Psoas muscle (tissue), 8 donors: ENCODE measurements around the gene CRIP1. TPM values are rescaled to one million over a fixed set of nuclear protein-coding genes. Genes with fewer than 3 reads are reported as not detected.

Experiments used
- ATAC-seq, 4 donors: fragments of 200-7000 bp; cut with Tn5 transposase; one replicate each; pipeline ENCODE4 v1.9.1; 2020; ENCODE audit warnings: moderate library complexity in 3 of 4, mild to moderate bottlenecking in 2 of 4
- DNase-seq, 2 donors: peaks; one replicate each; pipeline ENCODE4 v3.0.0-alpha.2; 2020
- H3K27ac ChIP-seq: fragments of 200-600 bp; one replicate; pipeline ENCODE4 v1.8.0; 2022
- H3K27me3 ChIP-seq, 3 donors: fragments of 200-600 bp in 1 of 3; one replicate each; pipeline versions ENCODE4 v1.6.1 to v1.8.0; 2013 to 2022; ENCODE audit warnings: low read length in 2 of 3, mild to moderate bottlenecking in 2 of 3, moderate library complexity in 1 of 3; ENCODE audit not compliant: insufficient read depth in 3 of 3
- H3K36me3 ChIP-seq, 2 donors: fragments of 200-600 bp in 1 of 2; one replicate each; pipeline versions ENCODE4 v1.6.1 to v1.8.0; 2013 to 2022; ENCODE audit warnings: low read depth in 1 of 2, mild to moderate bottlenecking in 1 of 2, moderate library complexity in 1 of 2; ENCODE audit not compliant: insufficient read depth in 1 of 2
- H3K4me1 ChIP-seq: fragments of 200-600 bp; one replicate; pipeline ENCODE4 v1.8.0; 2022
- H3K4me3 ChIP-seq: fragments of 200-600 bp; one replicate; pipeline ENCODE4 v1.8.0; 2022; ENCODE audit warnings: mild to moderate bottlenecking
- H3K9me3 ChIP-seq: fragments of 200-600 bp; one replicate; pipeline ENCODE4 v1.8.0; 2022
- WGBS, 3 donors: extraction: QIAGEN DNeasy Blood & Tissue Kit; methylation state at CpG; one replicate each; pipeline versions ENCODE4 v1.1.6 to v1.1.7; 2013; 5-methylcytosine and 5-hydroxymethylcytosine counted together
- intact Hi-C, 2 donors: fragments of 100-400 bp; cut with DNase I; formaldehyde crosslinking; loops; one replicate each; pipeline versions ENCODE4 v1.11.0 to v1.14.2; 2022
- polyA plus RNA-seq, 3 donors: library from polyadenylated mRNA; stranded (reverse); fragments of 200-250 nt; gene quantifications; one replicate each; pipeline ENCODE4 v1.2.3, GENCODE V29; 2013
- total RNA-seq, 4 donors: library from RNA; stranded (reverse); fragmentation: NEBNext Ultra II Directional in 2 of 4; extraction: Animal tissue kit (Norgen Biotek cat#: 25700) in 2 of 4; gene quantifications; one replicate each; pipeline versions ENCODE4 v1.2.1 to v1.2.4, GENCODE V29; 2021 to 2023
- TF ChIP-seq, protein P1 (sequence below): fragments of 200-600 bp; IDR thresholded peaks from one replicate; pipeline ENCODE4 v1.8.0; 2022; ENCODE audit warnings: antibody characterized with exemption
- donor health status: healthy with polysubstance abuse.
- donor health status: DM: no; HTN: no; CAD: no; lungs with moderate emphysema.
- donor health status: Bipolar disorder and iron deficiency.
- donor health status: healthy.
- donor health status: DM: yes; HTN: yes; CAD: no.
- donor health status: DM: no; HTN: no; CAD: no.
- donor health status: DM: no; HTN: no; CAD: no.
- donor health status: DM: yes; HTN: yes; CAD: no.

The CRIP1 gene
- total and polyA plus RNA-seq, 7 donors, result 11.5 to 27.2 (median 17.5) TPM

DNA sequence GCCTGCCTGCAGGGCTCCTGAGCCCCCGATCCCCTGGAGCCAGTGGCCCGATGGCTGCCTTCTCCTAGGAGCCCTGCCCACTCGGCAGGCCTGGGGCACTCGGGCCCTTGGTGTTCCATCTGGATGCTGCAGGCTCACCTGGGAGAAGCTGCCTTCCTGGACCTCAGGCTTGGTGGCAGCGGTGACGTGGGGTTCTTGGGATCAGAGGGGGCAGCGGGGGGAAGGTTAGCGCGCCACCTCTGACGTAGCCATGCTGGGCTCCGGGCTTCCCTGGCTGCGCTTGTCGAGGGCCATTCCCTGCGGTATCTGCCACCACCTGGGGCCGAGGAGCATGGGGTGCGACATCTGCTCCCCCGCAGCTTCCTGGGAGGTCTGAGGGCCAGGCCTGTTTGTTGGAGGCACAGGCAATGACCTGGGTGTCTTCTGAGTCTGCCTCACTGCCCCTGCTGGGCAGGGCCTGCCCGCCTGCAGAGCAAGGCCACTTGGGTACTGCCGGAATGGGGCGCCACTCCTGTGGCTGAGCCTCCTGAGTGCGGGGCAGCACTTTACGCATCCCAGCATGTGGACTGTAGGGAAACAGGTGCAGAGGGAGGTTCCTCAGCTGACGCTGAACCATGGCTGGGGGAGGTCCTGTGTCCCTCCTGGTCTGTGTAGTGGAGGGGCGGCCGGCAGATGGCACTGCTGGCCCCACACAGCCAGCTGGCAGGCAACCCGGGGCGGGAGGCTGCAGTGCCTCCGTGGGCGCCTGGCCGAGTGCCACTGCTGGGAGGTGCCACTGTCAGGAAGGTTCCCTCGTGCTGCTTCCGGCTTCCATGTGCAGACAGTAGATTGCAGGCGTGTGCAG lies 46.8 kb upstream of the CRIP1 start:
- Histone ChIP-seq H3K9me3 (no peaks in the 10 kb centered on the region), H3K27me3 (no peaks in the 10 kb centered on the region), H3K36me3 (peaks cover 0 to 4% of the 10 kb centered on the region in 2 donors), H3K27ac (no peak overlapping the region), H3K4me3 (no peak overlapping the region), H3K4me1 (no peaks in the 10 kb centered on the region)
- DNase-seq (peak in 1 of 2 donors; percentile 57), ATAC-seq (peak; percentile 31 to 69 (median 53))
- TF ChIP-seq, protein P1, sequence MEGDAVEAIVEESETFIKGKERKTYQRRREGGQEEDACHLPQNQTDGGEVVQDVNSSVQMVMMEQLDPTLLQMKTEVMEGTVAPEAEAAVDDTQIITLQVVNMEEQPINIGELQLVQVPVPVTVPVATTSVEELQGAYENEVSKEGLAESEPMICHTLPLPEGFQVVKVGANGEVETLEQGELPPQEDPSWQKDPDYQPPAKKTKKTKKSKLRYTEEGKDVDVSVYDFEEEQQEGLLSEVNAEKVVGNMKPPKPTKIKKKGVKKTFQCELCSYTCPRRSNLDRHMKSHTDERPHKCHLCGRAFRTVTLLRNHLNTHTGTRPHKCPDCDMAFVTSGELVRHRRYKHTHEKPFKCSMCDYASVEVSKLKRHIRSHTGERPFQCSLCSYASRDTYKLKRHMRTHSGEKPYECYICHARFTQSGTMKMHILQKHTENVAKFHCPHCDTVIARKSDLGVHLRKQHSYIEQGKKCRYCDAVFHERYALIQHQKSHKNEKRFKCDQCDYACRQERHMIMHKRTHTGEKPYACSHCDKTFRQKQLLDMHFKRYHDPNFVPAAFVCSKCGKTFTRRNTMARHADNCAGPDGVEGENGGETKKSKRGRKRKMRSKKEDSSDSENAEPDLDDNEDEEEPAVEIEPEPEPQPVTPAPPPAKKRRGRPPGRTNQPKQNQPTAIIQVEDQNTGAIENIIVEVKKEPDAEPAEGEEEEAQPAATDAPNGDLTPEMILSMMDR, result peak; percentile 15
- WGBS, 3 donors, result 77 to 81% (median 80%) methylated on average over 30 to 33 of the region's 33 CpGs
- intact Hi-C loops, result loop anchor here in 1 of 2 donors (10.0 kb wide), 1 partner anchor 85 kb away; the partner anchor contains the start of gene TMEM121

DNA sequence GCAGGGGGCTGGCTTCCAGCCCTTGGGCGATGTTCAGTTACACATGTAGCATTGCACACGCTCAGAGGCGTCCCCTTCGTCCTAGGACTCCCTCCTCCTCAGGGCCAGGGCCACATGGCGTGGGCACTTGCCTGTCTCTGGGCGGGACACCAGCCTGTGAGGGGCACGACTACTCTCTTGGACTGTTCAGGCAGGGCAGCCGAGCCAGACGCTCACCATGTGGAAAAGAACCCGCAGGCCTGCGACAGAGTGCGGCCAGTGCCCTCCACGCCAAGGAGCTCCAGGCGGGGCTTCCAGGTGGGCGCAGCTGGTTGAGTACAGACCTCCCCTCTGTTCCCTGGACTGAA lies 46.2 kb upstream of the CRIP1 start:
- no peaks in the 10 kb centered on the region for H3K4me1 ChIP-seq
- H3K4me3 ChIP-seq, result no peak overlapping the region
- ATAC-seq (peak in 1 of 4 donors; percentile 13), DNase-seq (no peak)
- H3K36me3 ChIP-seq, result peaks cover 0 to 4% of the 10 kb centered on the region in 2 donors
- WGBS, 3 donors, result 85 to 92% (median 86%) methylated on average over 15 of the region's 15 CpGs
- H3K27ac ChIP-seq, result no peak overlapping the region
- TF ChIP-seq, protein P1, result no peak
- H3K9me3 ChIP-seq, result no peaks in the 10 kb centered on the region
- intact Hi-C loops, result loop anchor here in 1 of 2 donors (10.0 kb wide), 1 partner anchor 84 kb away; the partner anchor contains the start of gene TMEM121
- no peaks in the 10 kb centered on the region for H3K27me3 ChIP-seq

DNA sequence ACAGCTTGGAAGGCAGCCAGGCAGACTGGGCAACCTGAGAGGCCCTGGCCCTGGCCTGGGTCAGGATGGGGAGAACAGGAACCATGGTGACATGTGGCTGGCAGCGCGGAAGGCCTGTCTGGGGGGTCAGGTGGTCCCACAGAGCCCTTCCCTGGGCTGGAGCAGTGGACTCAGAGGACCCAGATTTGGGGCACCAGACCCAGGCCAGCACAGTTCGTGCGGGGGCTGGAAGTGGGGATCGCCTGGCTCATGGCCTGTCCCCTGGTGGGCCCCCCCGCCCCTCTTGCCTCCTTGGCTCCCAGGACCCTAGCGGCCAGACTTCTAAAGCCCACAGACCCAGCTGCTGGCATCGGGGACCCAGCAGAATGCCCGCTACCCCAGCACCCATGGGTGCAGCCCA lies 45.7 kb upstream of the CRIP1 start:
- ATAC-seq (no peak), DNase-seq (no peak)
- intact Hi-C loops, result loop anchor here in 1 of 2 donors (10.0 kb wide), 1 partner anchor 84 kb away; the partner anchor contains the start of gene TMEM121

DNA sequence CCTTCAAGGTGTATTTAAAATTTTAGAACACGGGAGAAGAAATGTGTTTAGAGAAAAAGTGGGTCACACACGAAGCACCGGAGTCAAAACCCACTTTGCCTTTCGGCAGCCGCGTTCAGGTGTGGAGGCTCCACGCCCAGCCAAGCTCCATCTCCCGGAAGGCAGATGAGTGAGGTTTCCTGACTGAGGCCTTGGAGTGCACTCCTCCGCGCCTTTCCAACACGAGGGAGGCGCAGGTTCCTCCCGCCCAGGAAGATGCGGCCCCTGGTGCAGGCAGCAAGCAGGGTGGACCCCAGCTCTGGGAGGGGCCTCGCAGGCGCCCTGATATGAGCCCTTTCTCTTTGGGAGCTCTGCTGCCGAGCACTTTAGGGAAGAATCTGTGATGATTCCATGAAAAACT lies 44.6 kb upstream of the CRIP1 start:
- Histone ChIP-seq H3K27me3 (no peaks in the 10 kb centered on the region), H3K9me3 (no peaks in the 10 kb centered on the region), H3K4me1 (no peaks in the 10 kb centered on the region), H3K4me3 (no peak overlapping the region), H3K36me3 (peaks cover 0 to 4% of the 10 kb centered on the region in 2 donors), H3K27ac (no peak overlapping the region)
- no peak for DNase-seq
- TF ChIP-seq, protein P1, result no peak
- intact Hi-C loops, result loop anchor here in 1 of 2 donors (10.0 kb wide), 1 partner anchor 83 kb away; the partner anchor contains the start of gene TMEM121
- no peak for ATAC-seq
- WGBS, 3 donors, result 80 to 81% (median 80%) methylated on average over 17 of the region's 17 CpGs

More for the DNA sequence above, 45.7 kb upstream of the CRIP1 start:
- Histone ChIP-seq H3K27ac (no peak overlapping the region), H3K4me3 (no peak overlapping the region), H3K9me3 (no peaks in the 10 kb centered on the region), H3K36me3 (peaks cover 0 to 4% of the 10 kb centered on the region in 2 donors), H3K4me1 (no peaks in the 10 kb centered on the region), H3K27me3 (no peaks in the 10 kb centered on the region)
- TF ChIP-seq, protein P1, result no peak
- WGBS, 3 donors, result 93 to 96% (median 93%) methylated on average over 9 of the region's 9 CpGs
